Ectodermal cell (in vitro differentiated cells): ENCODE measurements around the gene IL1F10.

Experiments used
- H3K27ac ChIP-seq: 2 replicates; pipeline ENCODE4 v1.7.0; 2013; ENCODE audit warnings: mild to moderate bottlenecking, low read depth, low read length; ENCODE audit not compliant: insufficient read depth, poor library complexity, severe bottlenecking
- H3K27me3 ChIP-seq: 2 replicates; pipeline ENCODE4 v1.7.0; 2013; ENCODE audit warnings: mild to moderate bottlenecking, low read length; ENCODE audit not compliant: insufficient read depth, control insufficient read depth, poor library complexity, severe bottlenecking
- H3K36me3 ChIP-seq: one replicate; pipeline ENCODE4 v1.7.0; 2013; ENCODE audit warnings: low read length; ENCODE audit not compliant: control insufficient read depth, insufficient read depth
- H3K4me1 ChIP-seq: one replicate; pipeline ENCODE4 v1.7.0; 2013; ENCODE audit warnings: low read length; ENCODE audit not compliant: control insufficient read depth, insufficient read depth
- H3K4me3 ChIP-seq: 2 replicates; pipeline ENCODE4 v1.7.0; 2013; ENCODE audit warnings: low read depth, low read length, control low read depth; ENCODE audit not compliant: insufficient read depth
- H3K9me3 ChIP-seq: 2 replicates; pipeline ENCODE4 v1.7.0; 2013; ENCODE audit warnings: mild to moderate bottlenecking, low read length, moderate library complexity; ENCODE audit not compliant: control insufficient read depth
- WGBS, 2 experiments: methylation state at CpG; one replicate each; pipeline ENCODE4 v1.1.7; 2013; ENCODE audit warnings: missing lambda C conversion rate in 2 of 2; 5-methylcytosine and 5-hydroxymethylcytosine counted together

Gene IL1F10

DNA sequence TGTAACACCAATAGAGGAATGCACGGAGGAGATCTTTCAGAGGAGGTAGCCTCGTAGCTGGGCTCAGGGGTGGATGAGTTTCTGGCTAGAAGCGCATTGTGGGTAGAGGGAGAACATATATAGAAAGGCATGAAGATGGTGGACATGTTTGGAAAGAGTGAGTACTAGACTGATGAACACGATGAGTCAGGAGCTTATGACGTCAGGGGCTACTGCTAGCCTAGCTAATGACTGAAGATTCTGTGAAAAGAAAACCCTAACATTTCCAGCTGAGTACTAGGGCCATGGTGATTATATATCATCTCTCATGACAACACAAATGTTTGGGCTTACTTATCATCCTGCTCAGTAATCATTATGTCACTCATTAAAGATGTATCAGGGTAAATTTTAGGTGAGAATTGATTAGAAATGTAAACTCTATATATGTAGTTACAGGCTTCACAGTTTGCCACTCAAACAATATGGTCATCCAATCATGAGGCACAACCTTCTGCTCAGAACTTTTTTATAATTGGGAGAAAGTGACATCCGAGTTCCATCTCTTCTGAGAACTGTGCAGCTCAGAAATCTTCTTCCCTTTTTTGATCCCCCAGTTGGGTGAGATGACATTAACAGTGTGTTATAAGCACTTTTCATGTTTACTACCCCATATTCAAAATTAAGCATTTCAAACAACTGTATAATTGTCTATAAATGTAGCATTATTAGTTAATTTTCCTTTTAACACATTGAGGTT is 37.4 kb downstream of the IL1F10 start:
- Histone ChIP-seq H3K27ac (no peak overlapping the region), H3K9me3 (no peaks in the 10 kb centered on the region), H3K4me3 (no peak overlapping the region), H3K27me3 (no peaks in the 10 kb centered on the region), H3K4me1 (no peaks in the 10 kb centered on the region), H3K36me3 (no peaks in the 10 kb centered on the region)
- WGBS, 2 experiments = 85% methylated on average over 6 of the region's 6 CpGs

DNA sequence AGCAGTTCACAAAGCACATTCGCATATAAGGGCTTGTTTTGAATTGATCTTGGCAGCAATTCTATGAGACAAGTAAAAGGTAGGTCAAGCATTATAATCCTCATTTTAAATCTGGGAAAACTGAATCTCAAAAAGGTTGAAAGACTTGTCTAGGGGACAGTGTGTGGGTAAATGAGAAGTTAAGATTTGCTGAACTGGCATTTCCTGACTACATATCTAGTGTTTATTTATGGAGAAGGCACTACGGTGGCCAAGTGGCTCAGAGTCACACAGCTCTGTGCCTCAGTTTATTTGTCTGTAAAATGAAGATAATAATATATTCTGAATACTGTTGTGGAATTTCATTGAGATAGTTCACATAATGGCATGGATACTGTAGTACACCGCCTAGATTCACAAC is 43.4 kb downstream of the IL1F10 start:
- Histone ChIP-seq H3K9me3 (no peaks in the 10 kb centered on the region), H3K4me1 (no peaks in the 10 kb centered on the region), H3K27ac (no peak overlapping the region), H3K4me3 (no peak overlapping the region), H3K36me3 (no peaks in the 10 kb centered on the region), H3K27me3 (no peaks in the 10 kb centered on the region)
- 95% methylated on average over 3 of the region's 3 CpGs for WGBS, 2 experiments

DNA sequence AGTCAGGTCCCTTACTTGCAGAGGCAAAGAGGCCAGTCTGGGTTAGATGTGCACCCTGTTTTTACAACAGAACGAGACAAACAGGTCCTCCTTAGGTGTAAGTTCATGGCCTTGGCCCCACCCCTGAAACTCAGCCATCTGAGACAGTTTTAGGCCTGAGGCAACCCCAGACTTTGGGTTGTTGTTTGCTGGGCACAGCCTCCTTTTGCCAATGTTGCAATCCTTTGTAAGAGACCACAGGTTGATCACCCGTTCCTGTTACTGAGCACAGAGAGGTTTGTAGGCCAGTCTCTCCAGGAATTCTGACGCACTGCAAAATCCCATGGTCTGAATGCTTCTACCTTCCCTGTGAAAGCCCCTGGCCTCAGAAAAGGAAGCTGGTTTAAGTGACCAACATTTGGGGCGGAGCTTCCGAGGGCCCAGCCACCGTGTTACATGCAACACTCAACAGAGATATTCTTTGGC is 44.1 kb downstream of the IL1F10 start:
- no peaks in the 10 kb centered on the region for H3K4me1 ChIP-seq
- H3K27me3 ChIP-seq = no peaks in the 10 kb centered on the region
- H3K27ac ChIP-seq = no peak overlapping the region
- H3K4me3 ChIP-seq = no peak overlapping the region
- 83 to 85% methylated on average over 5 to 6 of the region's 6 CpGs for WGBS, 2 experiments
- H3K9me3 ChIP-seq = no peaks in the 10 kb centered on the region
- no peaks in the 10 kb centered on the region for H3K36me3 ChIP-seq

- no peaks in the 10 kb centered on the region for H3K9me3 ChIP-seq
- H3K27me3 ChIP-seq = no peaks in the 10 kb centered on the region
- no peak overlapping the region for H3K27ac ChIP-seq
- no peaks in the 10 kb centered on the region for H3K4me1 ChIP-seq
- H3K4me3 ChIP-seq = no peak overlapping the region
- no peaks in the 10 kb centered on the region for H3K36me3 ChIP-seq
- 87 to 92% methylated on average over 5 to 6 of the region's 8 CpGs for WGBS, 2 experiments
Measured at GRCh38 chr2:113112441-113112840, 44.7 kb downstream of the IL1F10 start.

GRCh38 chr2:113112871-113113270 is 45.1 kb downstream of the IL1F10 start:
- Histone ChIP-seq H3K4me1 (no peaks in the 10 kb centered on the region), H3K27me3 (no peaks in the 10 kb centered on the region), H3K4me3 (no peak overlapping the region), H3K27ac (no peak overlapping the region), H3K36me3 (no peaks in the 10 kb centered on the region), H3K9me3 (no peaks in the 10 kb centered on the region)
- WGBS, 2 experiments = 89 to 93% methylated on average over 6 of the region's 6 CpGs

DNA sequence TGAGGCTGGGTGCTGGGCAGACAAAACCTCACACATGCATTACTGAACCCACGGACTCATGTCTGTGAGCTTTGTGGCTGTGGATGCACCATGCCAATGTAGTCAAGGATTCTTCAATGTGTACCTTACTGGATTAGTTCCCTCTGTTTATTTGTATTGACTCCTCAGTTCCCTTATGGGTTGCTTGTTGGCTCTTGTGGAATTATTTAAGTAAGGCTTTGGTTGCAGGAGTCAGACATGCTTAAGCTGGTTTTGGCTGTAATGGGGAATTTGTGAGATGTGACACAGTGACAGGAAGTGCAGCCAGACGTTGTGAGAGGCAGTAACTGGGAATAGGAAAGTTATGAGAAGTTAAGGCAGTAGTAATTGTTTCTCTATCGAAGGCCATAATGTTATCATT is 46.0 kb downstream of the IL1F10 start:
- H3K4me3 ChIP-seq = no peak overlapping the region
- no peaks in the 10 kb centered on the region for H3K36me3 ChIP-seq
- no peaks in the 10 kb centered on the region for H3K4me1 ChIP-seq
- no peaks in the 10 kb centered on the region for H3K27me3 ChIP-seq
- H3K9me3 ChIP-seq = no peaks in the 10 kb centered on the region
- 86 to 88% methylated on average over 3 of the region's 3 CpGs for WGBS, 2 experiments
- H3K27ac ChIP-seq = no peak overlapping the region

DNA sequence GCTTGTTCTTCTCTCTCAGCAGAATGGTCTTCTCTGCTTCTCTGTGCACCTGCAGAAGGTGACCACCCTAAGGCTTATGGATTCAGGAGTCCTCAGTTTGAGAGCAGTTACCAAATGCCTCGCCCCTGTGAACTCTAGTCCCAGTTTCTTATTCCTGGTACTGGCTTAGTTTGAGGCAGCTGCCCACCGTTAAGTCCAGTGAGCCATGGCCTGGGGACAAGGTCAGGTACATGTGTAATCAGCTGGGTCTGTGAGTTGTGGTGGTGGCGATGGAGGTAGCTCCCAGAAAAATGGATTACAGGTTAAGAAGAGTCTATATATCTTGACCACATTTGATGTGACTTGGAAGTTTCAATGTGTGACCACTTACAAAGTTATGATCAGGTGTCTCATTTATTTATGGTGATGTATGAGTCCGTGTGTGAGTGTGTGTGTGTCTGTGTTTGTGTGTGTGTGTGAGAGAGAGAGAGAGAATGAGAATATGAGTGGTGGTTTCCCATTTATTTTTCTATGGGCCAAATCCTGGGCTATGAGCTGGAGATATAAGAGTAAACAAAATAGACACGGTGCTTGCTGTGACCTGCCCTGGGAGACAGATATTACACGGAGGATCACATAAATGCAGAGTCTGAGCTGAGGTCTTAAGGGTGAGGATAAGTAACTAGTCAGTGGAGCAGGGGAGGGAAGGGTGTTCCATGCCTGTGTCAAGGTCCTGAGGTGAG is 46.6 kb downstream of the IL1F10 start:
- H3K9me3 ChIP-seq = no peaks in the 10 kb centered on the region
- H3K27ac ChIP-seq = no peak overlapping the region
- H3K36me3 ChIP-seq = no peaks in the 10 kb centered on the region
- H3K27me3 ChIP-seq = no peaks in the 10 kb centered on the region
- 87 to 91% methylated on average over 6 of the region's 6 CpGs for WGBS, 2 experiments
- no peak overlapping the region for H3K4me3 ChIP-seq
- H3K4me1 ChIP-seq = no peaks in the 10 kb centered on the region

DNA sequence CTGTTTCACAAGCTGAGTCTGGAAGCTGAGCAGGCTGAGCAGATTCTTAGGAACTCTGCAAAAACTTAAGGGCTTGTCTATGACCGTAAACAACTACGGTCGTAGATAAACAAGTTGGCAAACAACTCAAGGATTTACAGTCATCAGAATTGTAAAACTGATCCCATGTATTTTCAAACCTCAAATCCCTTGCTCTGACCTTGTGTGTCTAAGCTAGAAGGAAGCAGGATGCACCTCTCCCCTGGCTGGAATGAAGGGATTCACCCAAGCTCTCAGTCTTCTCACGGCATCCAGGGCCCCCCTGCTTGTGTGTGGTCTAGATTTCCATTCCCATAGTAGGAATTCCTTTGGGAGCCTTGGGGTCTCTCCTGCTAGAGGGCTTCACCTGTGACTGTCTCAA is 47.2 kb downstream of the IL1F10 start:
- Histone ChIP-seq H3K9me3 (no peaks in the 10 kb centered on the region), H3K4me1 (no peaks in the 10 kb centered on the region), H3K27ac (no peak overlapping the region), H3K27me3 (no peaks in the 10 kb centered on the region), H3K36me3 (no peaks in the 10 kb centered on the region), H3K4me3 (no peak overlapping the region)
- WGBS, 2 experiments = 96 to 97% methylated on average over 4 of the region's 4 CpGs

GRCh38 chr2:113116100-113116958 is 48.6 kb downstream of the IL1F10 start:
- Histone ChIP-seq H3K27me3 (peaks cover 7% of the 10 kb centered on the region), H3K9me3 (no peaks in the 10 kb centered on the region), H3K4me1 (no peaks in the 10 kb centered on the region), H3K27ac (no peak overlapping the region), H3K36me3 (no peaks in the 10 kb centered on the region), H3K4me3 (no peak overlapping the region)
- WGBS, 2 experiments = 91 to 92% methylated on average over 10 of the region's 10 CpGs
